PC-3 (cell line): ENCODE data around the gene TBC1D14.

Experiments
- CTCF ChIP-seq: fragments of 300-600 bp; sonication (generic); conservative IDR thresholded peaks from 2 replicates; pipeline ENCODE4 v1.5.1; 2017; ENCODE audit warnings: antibody characterized with exemption, low read depth, mild to moderate bottlenecking, low read length
- EZH2 ChIP-seq: fragments of 300-600 bp; sonication (generic); IDR thresholded peaks from one replicate; pipeline ENCODE4 v1.6.1; 2017; ENCODE audit warnings: antibody characterized with exemption, mild to moderate bottlenecking, low read length; ENCODE audit not compliant: unreplicated experiment

DNA sequence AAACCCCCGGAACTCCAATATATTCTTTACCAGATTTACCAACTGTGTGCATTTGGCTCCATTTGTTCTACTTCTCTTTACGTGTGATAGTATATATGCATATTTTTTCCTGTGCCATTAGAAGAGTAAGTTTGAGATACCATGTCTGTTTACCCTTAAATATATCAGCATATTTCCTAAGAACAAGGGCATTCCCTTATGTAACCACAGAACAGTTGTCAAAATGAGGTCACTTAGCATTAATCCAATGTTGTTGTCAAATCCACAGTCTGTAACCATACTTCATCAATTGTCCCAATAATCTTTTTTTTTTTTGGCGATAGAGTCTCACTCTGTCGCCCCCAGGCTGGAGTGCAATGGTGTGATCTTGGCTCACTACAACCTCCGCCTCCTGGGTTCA lies 55.2 kb downstream of the TBC1D14 start:
- TF ChIP-seq CTCF (no peak), EZH2 (no peak)
